NT2/D1 (cell line): ENCODE results near the gene NME7.

Experiments used
- DNase-seq: peaks from one replicate; pipeline ENCODE4 v3.0.0-alpha.2; 2011; ENCODE audit warnings: low read depth, low spot score
- H3K27me3 ChIP-seq: 2 replicates; pipeline ENCODE4 v1.6.0; 2011; ENCODE audit warnings: mild to moderate bottlenecking; ENCODE audit not compliant: insufficient read length, insufficient read depth
- H3K36me3 ChIP-seq: 2 replicates; pipeline ENCODE4 v1.6.1; 2011; ENCODE audit warnings: mild to moderate bottlenecking, low read length, mixed read lengths; ENCODE audit not compliant: insufficient read depth, insufficient read length
- H3K4me1 ChIP-seq: 2 replicates; pipeline ENCODE4 v1.5.1; 2011; ENCODE audit not compliant: insufficient read depth, insufficient read length
- H3K4me3 ChIP-seq: 2 replicates; pipeline ENCODE4 v1.5.1; 2011; ENCODE audit warnings: low read depth; ENCODE audit not compliant: insufficient read length
- H3K9ac ChIP-seq: 2 replicates; pipeline ENCODE4 v1.6.0; 2011; ENCODE audit warnings: low read depth; ENCODE audit not compliant: insufficient read length
- H3K9me3 ChIP-seq: 2 replicates; pipeline ENCODE4 v1.5.1; 2011; ENCODE audit warnings: mild to moderate bottlenecking, low read length; ENCODE audit not compliant: insufficient read depth
- SUZ12 ChIP-seq: IDR thresholded peaks from 2 replicates; pipeline ENCODE4 v1.6.1; 2011; ENCODE audit not compliant: insufficient read length, insufficient read depth; ENCODE audit errors: extremely low read depth
- YY1 ChIP-seq: IDR thresholded peaks from 2 replicates; pipeline ENCODE4 v1.6.1; 2011; ENCODE audit not compliant: insufficient read length, insufficient read depth
- ZNF274 ChIP-seq: IDR thresholded peaks from 2 replicates; pipeline ENCODE4 v1.6.1; 2011; ENCODE audit warnings: mild to moderate bottlenecking, low read depth, low read length

NME7 gene

DNA sequence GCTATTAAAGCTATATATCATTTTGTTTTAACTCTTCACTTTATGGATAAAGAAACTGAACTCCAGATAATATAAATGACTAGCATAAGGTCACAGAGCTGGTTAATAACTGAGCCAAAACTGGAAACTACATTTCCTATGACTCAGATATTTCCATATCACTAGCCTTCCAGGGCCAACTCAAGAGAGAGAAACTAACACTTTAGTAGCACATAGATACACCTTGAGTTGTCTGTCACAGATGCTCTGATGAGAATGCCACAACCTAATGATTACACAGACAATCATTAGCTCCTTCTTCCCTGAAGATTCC, 40.7 kb downstream of the NME7 start:
- DNase-seq: no peak
- TF ChIP-seq SUZ12: no peak
- no peak for TF ChIP-seq YY1
- TF ChIP-seq ZNF274: no peak
- Histone ChIP-seq H3K4me1 (no peaks in the 10 kb centered on the region), H3K9me3 (no peaks in the 10 kb centered on the region), H3K4me3 (no peak overlapping the region), H3K27me3 (no peaks in the 10 kb centered on the region), H3K9ac (no peak overlapping the region), H3K36me3 (no peaks in the 10 kb centered on the region)

DNA sequence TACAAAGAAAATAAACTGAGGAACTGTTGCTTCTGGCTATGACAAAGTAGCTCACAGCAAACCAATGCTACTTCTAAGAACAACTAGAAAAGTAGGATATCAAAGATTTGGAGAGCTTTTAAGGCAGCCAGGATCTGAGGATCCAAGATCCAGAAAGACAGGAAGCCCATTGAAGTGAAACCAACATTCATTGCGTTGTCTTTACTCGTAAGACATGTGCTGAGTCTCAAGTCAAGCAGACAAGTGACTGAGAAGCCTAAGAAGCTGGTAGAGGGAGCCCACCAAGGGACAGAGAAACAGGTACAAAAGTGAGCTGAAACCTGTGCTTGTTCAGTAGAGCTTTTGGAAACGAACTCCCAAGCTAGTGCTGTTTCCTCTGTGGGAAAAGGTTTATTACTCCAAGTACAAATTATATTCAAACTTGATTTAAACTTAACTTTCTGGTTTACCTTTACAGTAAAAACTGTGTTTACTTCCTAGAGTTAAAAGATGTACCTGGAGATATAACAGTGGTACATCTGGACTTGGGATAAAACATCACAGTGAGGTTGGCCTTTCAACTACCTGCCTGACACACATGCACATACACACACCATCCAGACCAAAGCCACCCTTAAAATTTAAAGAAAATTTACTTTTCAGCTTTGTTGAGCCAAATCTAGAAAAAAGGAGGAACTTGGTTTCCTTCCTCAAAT, 41.2 kb downstream of the NME7 start:
- Histone ChIP-seq H3K4me3 (no peak overlapping the region), H3K27me3 (no peaks in the 10 kb centered on the region), H3K4me1 (no peaks in the 10 kb centered on the region), H3K9ac (no peak overlapping the region), H3K36me3 (no peaks in the 10 kb centered on the region), H3K9me3 (no peaks in the 10 kb centered on the region)
- TF ChIP-seq YY1: no peak
- TF ChIP-seq SUZ12: no peak
- no peak for TF ChIP-seq ZNF274
- no peak for DNase-seq

DNA sequence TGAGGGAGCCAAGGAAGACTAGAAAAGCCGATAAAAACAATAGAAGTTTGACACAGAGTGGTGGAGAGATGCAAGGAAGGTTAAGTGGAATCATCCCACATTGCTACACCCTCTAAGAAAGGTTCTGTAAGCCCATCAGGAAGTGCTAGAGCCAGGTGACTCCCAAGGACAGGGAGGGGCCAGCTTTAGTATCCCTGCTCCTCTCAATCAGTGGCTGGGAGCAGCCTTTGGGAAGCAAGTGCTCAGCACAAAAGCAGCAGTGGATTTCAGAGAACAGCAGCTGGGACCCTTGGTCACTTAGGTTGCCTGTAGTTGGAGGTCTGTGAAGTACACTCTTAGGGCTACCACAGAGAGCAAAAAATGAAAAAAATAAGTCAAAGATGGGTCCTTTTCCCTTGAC, 42.5 kb downstream of the NME7 start:
- DNase-seq: no peak
- Histone ChIP-seq H3K9me3 (no peaks in the 10 kb centered on the region), H3K9ac (no peak overlapping the region), H3K4me3 (no peak overlapping the region), H3K4me1 (no peaks in the 10 kb centered on the region), H3K36me3 (no peaks in the 10 kb centered on the region), H3K27me3 (no peaks in the 10 kb centered on the region)
- TF ChIP-seq ZNF274 (no peak), SUZ12 (no peak), YY1 (no peak)

DNA sequence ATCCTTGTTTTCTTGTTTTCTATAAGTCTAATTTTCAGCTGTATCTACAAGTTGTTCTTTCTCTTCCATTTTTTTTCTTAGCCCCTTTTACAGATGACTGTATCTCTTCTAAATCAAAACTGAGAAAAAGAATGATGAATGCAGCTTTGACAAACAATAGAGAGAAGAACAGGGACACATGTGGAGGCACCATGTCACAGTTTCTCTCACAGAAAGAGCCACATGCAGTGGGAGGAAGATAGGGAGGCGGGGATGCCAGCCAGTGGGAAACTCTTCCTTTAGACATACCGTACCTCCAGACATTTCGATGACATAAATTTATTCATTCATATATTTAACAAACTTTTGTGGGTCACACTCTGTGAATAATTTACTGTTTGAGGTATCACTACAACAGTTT, 45.5 kb downstream of the NME7 start:
- Histone ChIP-seq H3K36me3 (no peaks in the 10 kb centered on the region), H3K9ac (no peak overlapping the region), H3K27me3 (no peaks in the 10 kb centered on the region), H3K9me3 (no peaks in the 10 kb centered on the region), H3K4me1 (no peaks in the 10 kb centered on the region), H3K4me3 (no peak overlapping the region)
- DNase-seq: no peak
- TF ChIP-seq ZNF274 (no peak), YY1 (no peak), SUZ12 (no peak)

DNA sequence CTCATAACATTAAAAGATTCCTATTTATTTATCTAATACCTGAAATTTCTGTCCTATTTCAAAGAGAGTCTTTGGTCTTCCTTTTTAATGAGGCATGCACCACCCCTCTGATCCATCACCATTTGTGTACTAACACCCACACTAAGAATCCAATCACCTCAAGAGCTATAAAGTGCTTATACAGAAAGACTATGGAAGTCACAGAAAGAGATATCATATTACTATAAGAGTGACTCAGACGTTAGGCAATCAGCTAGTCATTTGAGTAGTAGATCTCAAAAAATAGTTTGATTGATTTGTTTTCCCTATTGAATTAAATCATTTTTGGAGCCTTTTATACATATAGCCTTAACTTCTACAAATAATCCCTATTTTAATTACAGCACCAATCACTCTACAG, 46.1 kb downstream of the NME7 start:
- DNase-seq: no peak
- Histone ChIP-seq H3K9ac (no peak overlapping the region), H3K9me3 (no peaks in the 10 kb centered on the region), H3K27me3 (no peaks in the 10 kb centered on the region), H3K36me3 (no peaks in the 10 kb centered on the region), H3K4me3 (no peak overlapping the region), H3K4me1 (no peaks in the 10 kb centered on the region)
- no peak for TF ChIP-seq SUZ12
- no peak for TF ChIP-seq ZNF274
- TF ChIP-seq YY1: no peak

DNA sequence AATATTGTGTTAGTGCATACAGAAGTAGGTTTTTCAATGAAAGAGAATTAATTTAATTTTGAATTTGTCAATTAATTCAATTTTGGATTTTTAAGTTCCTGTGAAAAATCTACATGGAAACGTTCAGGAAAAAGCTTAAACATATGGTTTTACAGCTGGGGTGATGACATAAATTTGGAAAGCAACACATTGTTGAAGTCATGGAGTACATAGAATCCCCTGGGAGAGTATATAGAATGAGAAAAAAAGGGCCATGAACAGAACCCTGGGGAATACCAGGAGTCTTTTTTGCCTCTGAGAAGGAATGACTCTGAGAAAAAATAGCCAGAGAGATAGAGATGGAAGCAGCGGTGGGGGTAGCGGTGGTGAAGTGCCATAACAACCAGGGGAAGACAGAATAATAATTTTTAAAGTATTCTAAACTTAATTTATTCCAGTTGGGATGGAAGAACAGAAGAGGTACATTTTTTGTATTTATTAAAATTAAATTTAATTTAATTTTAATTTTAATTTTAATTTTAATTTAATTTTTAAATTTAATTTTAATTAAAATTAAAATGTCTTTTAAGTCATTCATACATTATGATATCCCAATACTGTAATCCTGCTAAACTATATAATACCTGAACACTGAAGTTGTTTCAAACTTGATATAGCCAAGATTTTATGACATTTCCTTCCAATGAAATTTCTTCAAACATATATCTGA, 48.9 kb downstream of the NME7 start:
- no peak for DNase-seq
- Histone ChIP-seq H3K36me3 (no peaks in the 10 kb centered on the region), H3K9ac (no peak overlapping the region), H3K4me3 (no peak overlapping the region), H3K9me3 (no peaks in the 10 kb centered on the region), H3K4me1 (no peaks in the 10 kb centered on the region), H3K27me3 (no peaks in the 10 kb centered on the region)
- no peak for TF ChIP-seq YY1
- no peak for TF ChIP-seq SUZ12
- TF ChIP-seq ZNF274: no peak

DNA sequence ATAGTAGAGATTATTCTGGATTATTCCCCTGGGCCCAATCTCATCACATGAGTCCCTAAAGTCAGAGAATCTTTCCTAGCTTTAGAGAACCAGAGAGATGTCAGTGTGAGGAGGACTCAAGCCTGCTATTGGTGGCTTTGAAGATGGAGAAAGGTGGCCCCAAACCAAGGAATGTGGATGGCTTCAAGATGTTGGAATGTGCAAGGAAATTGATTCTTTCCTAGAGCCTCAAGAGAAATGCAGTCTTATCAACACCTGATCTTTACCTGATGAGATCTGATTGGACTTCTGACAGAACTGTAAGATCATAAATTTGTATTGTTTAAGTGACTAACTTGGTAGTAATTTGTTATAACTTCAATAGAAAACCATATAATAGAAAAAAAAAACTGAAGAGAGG, 51.0 kb downstream of the NME7 start:
- Histone ChIP-seq H3K36me3 (no peaks in the 10 kb centered on the region), H3K9ac (no peak overlapping the region), H3K4me3 (no peak overlapping the region), H3K4me1 (no peaks in the 10 kb centered on the region), H3K27me3 (no peaks in the 10 kb centered on the region), H3K9me3 (no peaks in the 10 kb centered on the region)
- no peak for DNase-seq
- no peak for TF ChIP-seq ZNF274
- TF ChIP-seq YY1: no peak
- no peak for TF ChIP-seq SUZ12
